ENCODE measurements around the gene LIMA1.

The LIMA1 gene

DNA sequence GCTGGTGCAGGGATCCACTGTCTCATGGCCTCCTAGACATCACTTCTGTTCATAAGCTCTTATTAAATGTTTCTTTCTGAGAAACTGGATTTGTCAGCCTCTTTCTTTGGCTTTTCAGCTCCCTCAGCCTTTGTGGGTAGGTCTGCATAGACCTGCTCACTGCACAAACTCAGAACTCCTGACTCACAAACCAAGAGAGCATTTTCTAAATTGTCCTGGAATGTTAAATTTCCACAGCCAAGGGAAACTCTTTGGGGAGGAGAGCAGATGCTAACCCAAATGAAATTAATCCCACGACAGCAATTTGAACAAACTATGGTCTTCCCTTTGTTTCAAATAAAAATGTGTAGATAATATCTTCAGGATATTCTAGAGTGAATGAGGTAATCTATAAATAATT, 96.6 kb downstream of the LIMA1 start:
- H3K4me3 ChIP-seq: no peak overlapping the region
- no peaks in the 10 kb centered on the region for H3K9me3 ChIP-seq (ENCODE audit: low read depth, low read length)
- TF ChIP-seq FOXP2 (optimal IDR thresholded peaks at IDR 0.05; ENCODE audit: control extremely low read depth, extremely low read length, insufficient read depth) (no peak), POLR2AphosphoS5 (IDR thresholded peaks at IDR 0.05; ENCODE audit: borderline replicate concordance, low read depth, low read length) (no peak), EZH2 (IDR thresholded peaks at IDR 0.05) (no peak)
- peak overlapping the region; percentile 61 for H3K27ac ChIP-seq
- peak overlapping the region; percentile 11 for H3K9ac ChIP-seq (ENCODE audit: insufficient read length)
- H3K36me3 ChIP-seq (ENCODE audit: insufficient read depth, low read length): peaks cover 19% of the 10 kb centered on the region
- no peak for DNase-seq (ENCODE audit: low read depth, low spot score)

DNA sequence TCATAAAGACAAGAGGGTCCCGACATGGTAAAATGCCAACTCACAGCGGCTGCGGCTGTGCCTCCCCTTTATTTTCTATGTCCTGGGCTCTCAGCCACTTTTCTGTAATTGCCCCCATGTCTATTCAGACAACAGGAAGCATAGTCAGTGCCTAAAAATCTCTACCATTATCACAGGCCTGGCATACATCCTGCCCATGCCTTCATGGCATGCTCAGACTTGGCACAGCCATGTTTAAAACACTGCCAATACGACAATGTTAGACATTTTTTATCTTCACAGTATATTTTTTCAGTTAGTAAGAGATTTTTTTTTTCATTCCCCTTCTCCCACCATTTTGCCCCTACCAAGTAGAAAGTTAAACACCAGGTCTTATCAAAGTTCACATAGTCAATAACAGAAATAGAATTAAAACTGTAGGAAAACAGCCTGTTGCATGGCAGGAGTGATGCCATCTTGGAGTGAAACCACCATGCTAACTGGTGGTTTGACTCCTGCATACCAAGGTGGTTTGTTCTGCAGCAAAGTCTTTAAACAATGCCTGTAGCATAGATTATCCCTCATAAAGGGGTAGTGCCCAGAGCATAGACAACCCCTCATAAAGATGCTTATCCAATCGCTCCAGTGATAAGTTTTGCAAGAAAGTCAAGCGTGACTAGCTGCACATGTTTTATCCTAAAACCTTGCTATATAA, 97.2 kb downstream of the LIMA1 start:
- no peaks in the 10 kb centered on the region for H3K9me3 ChIP-seq (ENCODE audit: low read depth, low read length)
- no peak overlapping the region for H3K9ac ChIP-seq (ENCODE audit: insufficient read length)
- H3K36me3 ChIP-seq (ENCODE audit: insufficient read depth, low read length): peaks cover 23% of the 10 kb centered on the region
- DNase-seq (ENCODE audit: low read depth, low spot score): no peak
- no peak for TF ChIP-seq POLR2AphosphoS5 (IDR thresholded peaks at IDR 0.05; ENCODE audit: borderline replicate concordance, low read depth, low read length)
- no peak for TF ChIP-seq FOXP2 (optimal IDR thresholded peaks at IDR 0.05; ENCODE audit: control extremely low read depth, extremely low read length, insufficient read depth)
- no peak for TF ChIP-seq EZH2 (IDR thresholded peaks at IDR 0.05)
- no peak overlapping the region for H3K4me3 ChIP-seq
- H3K27ac ChIP-seq: peak overlapping the region; percentile 61; the same call in 1 of the 2 replicates

DNA sequence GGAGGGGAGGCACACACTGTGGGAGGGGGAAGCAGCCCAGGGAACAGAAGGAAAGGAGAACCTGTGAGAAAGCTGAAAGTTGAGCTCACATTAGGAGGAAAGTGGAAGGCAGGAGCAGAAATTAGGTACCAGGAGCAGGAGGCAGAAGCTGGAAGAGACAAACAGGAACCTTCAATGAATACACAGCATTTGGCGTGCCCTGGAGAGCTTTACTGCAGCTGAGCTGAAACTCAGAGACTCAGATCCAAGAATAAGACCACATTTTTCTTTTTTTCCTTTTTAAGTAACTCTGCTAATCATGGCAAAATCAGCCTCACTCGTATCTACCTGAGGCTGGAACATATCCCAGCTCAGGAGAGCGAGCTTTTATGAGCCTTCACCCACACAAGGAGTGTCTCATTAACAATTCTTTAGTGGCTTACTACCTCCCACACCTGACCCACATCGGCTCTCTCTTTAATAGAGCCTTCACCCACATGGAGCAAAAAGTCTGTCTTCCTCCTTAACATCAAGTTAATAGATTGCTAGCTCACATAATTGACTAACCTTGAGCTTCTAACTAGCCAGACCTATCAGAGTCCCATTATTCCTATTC, 97.9 kb downstream of the LIMA1 start:
- Histone ChIP-seq H3K4me3 (no peak overlapping the region), H3K9me3 (ENCODE audit: low read depth, low read length) (no peaks in the 10 kb centered on the region), H3K9ac (ENCODE audit: insufficient read length) (no peak overlapping the region), H3K36me3 (ENCODE audit: insufficient read depth, low read length) (peaks cover 25% of the 10 kb centered on the region), H3K27ac (no peak overlapping the region)
- no peak for DNase-seq (ENCODE audit: low read depth, low spot score)
- TF ChIP-seq EZH2 (IDR thresholded peaks at IDR 0.05) (no peak), POLR2AphosphoS5 (IDR thresholded peaks at IDR 0.05; ENCODE audit: borderline replicate concordance, low read depth, low read length) (no peak), FOXP2 (optimal IDR thresholded peaks at IDR 0.05; ENCODE audit: control extremely low read depth, extremely low read length, insufficient read depth) (no peak)

GRCh38 chr12:50184261-50184660, 99.1 kb downstream of the LIMA1 start:
- no peak for TF ChIP-seq FOXP2 (optimal IDR thresholded peaks at IDR 0.05; ENCODE audit: control extremely low read depth, extremely low read length, insufficient read depth)
- no peak for TF ChIP-seq POLR2AphosphoS5 (IDR thresholded peaks at IDR 0.05; ENCODE audit: borderline replicate concordance, low read depth, low read length)
- TF ChIP-seq EZH2 (IDR thresholded peaks at IDR 0.05): no peak

DNA sequence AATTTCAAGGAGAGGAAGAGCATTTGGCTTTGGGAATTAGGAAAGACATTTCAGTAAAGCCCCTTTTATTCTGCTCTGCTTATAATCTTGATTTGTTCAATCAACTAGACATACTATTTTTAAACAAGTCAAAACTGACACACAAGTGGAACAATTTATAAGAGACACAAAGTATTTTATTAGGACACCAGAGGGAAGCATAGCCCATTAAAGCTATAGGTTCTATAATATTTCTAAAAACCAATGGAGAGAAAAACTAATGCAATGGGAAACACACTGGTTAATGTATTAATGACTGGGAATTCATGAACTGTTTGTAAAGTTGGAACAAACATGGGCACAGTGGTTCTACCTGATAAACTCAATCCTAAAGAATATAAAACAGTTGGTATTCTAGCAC, 100.9 kb downstream of the LIMA1 start:
- TF ChIP-seq FOXP2 (optimal IDR thresholded peaks at IDR 0.05; ENCODE audit: control extremely low read depth, extremely low read length, insufficient read depth) (no peak), POLR2AphosphoS5 (IDR thresholded peaks at IDR 0.05; ENCODE audit: borderline replicate concordance, low read depth, low read length) (no peak), EZH2 (IDR thresholded peaks at IDR 0.05) (no peak)
- Histone ChIP-seq H3K4me3 (no peak overlapping the region), H3K9ac (ENCODE audit: insufficient read length) (no peak overlapping the region), H3K9me3 (ENCODE audit: low read depth, low read length) (no peaks in the 10 kb centered on the region), H3K36me3 (ENCODE audit: insufficient read depth, low read length) (peaks cover 42% of the 10 kb centered on the region), H3K27ac (no peak overlapping the region; the same call in 1 of the 2 replicates)
- no peak for DNase-seq (ENCODE audit: low read depth, low spot score)

More at GRCh38 chr12:50184261-50184660, 99.1 kb downstream of the LIMA1 start:
- no peak overlapping the region for H3K9ac ChIP-seq (ENCODE audit: insufficient read length)
- DNase-seq (ENCODE audit: low read depth, low spot score): no peak
- no peak overlapping the region for H3K4me3 ChIP-seq
- H3K36me3 ChIP-seq (ENCODE audit: insufficient read depth, low read length): peaks cover 30% of the 10 kb centered on the region
- H3K9me3 ChIP-seq (ENCODE audit: low read depth, low read length): no peaks in the 10 kb centered on the region
- H3K27ac ChIP-seq: no peak overlapping the region

DNA sequence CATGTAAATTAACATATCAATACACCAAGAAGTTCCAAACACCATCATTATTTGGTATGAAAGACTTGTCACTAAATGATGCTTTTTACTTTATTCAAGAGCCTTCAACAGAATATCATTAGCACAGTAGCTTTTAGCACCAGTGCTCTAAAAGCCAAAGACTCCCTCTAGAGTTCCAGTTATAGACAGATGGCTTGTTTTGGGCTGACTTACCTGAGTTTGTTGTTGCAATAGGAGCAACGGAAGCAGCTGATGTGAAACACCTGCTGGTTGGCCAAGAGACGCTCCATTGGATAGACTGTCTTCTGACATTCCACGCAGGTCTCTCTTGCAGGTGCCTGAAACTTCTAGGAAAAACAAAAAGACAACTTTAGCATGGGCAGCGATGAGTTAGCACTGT, 101.6 kb downstream of the LIMA1 start:
- Histone ChIP-seq H3K9me3 (ENCODE audit: low read depth, low read length) (no peaks in the 10 kb centered on the region), H3K9ac (ENCODE audit: insufficient read length) (no peak overlapping the region), H3K27ac (no peak overlapping the region), H3K36me3 (ENCODE audit: insufficient read depth, low read length) (peaks cover 49% of the 10 kb centered on the region), H3K4me3 (no peak overlapping the region)
- no peak for TF ChIP-seq EZH2 (IDR thresholded peaks at IDR 0.05)
- no peak for TF ChIP-seq FOXP2 (optimal IDR thresholded peaks at IDR 0.05; ENCODE audit: control extremely low read depth, extremely low read length, insufficient read depth)
- TF ChIP-seq POLR2AphosphoS5 (IDR thresholded peaks at IDR 0.05; ENCODE audit: borderline replicate concordance, low read depth, low read length): no peak
- no peak for DNase-seq (ENCODE audit: low read depth, low spot score)

DNA sequence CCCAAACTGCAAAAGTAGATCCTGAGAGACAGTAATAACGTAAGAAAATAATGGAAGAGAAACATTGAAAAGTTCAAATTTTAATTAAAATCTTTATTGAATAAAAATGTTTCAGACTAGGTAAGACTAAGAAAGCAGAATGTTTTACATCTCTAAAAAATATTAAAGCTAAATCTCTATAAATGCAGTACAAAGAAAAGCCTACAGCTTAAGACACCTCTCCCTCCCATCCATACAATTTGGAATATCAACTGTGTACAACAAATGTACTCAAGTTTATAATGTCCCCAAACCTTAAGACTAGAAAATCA, 107.6 kb downstream of the LIMA1 start:
- peaks cover 32% of the 10 kb centered on the region for H3K36me3 ChIP-seq (ENCODE audit: insufficient read depth, low read length)
- no peaks in the 10 kb centered on the region for H3K9me3 ChIP-seq (ENCODE audit: low read depth, low read length)
- H3K9ac ChIP-seq (ENCODE audit: insufficient read length): no peak overlapping the region
- H3K27ac ChIP-seq: no peak overlapping the region
- H3K4me3 ChIP-seq: no peak overlapping the region
- DNase-seq (ENCODE audit: low read depth, low spot score): no peak
- TF ChIP-seq FOXP2 (optimal IDR thresholded peaks at IDR 0.05; ENCODE audit: control extremely low read depth, extremely low read length, insufficient read depth) (no peak), POLR2AphosphoS5 (IDR thresholded peaks at IDR 0.05; ENCODE audit: borderline replicate concordance, low read depth, low read length) (no peak), EZH2 (IDR thresholded peaks at IDR 0.05) (no peak)

DNA sequence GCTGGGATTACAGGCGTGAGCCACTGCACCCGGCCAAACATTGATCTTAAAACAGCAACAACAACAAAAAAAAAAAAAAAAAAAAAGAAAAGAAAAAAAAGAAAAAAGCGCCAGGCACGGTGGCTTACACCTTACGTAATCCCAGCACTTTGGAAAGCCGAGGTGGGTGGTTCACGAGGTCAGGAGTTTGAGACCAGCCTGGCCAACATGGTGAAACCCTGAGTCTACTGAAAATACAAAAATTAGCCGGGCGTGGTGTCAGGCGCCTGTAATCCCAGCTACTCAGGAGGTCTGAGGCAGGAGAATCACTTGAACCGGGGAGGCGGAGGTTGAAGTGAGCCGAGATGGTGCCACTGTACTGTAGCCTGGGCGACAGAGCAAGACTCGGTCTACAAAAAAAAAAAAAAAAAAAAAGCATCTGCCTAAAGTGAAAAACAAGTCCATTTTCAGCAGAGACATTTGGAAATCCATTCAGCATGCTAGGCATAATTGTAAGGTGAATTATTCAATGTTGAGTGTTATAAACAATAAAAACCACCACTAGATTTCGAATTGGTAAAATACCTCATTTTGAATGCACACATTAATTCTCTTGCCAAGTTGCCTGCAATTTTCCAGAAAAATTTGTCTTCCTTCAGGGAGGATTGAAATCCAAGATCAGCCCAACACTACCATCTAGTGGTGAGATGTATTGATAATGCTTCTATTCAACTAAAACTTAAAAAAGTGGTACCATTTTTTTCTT, 108.2 kb downstream of the LIMA1 start:
- peak; percentile 79 for DNase-seq (ENCODE audit: low read depth, low spot score)
- H3K9ac ChIP-seq (ENCODE audit: insufficient read length): no peak overlapping the region
- no peak overlapping the region for H3K4me3 ChIP-seq
- peaks cover 27% of the 10 kb centered on the region for H3K36me3 ChIP-seq (ENCODE audit: insufficient read depth, low read length)
- H3K9me3 ChIP-seq (ENCODE audit: low read depth, low read length): no peaks in the 10 kb centered on the region
- H3K27ac ChIP-seq: peak overlapping the region; percentile 14; the same call in 1 of the 2 replicates
- no peak for TF ChIP-seq EZH2 (IDR thresholded peaks at IDR 0.05)
- no peak for TF ChIP-seq FOXP2 (optimal IDR thresholded peaks at IDR 0.05; ENCODE audit: control extremely low read depth, extremely low read length, insufficient read depth)
- TF ChIP-seq POLR2AphosphoS5 (IDR thresholded peaks at IDR 0.05; ENCODE audit: borderline replicate concordance, low read depth, low read length): no peak

Data from SK-N-MC (cell line).